Mesodermal cell (in vitro differentiated cells): ENCODE data around the gene OTUD3.

Source experiments
- H3K27ac ChIP-seq: 2 replicates; pipeline ENCODE4 v1.7.0; 2013; ENCODE audit warnings: mild to moderate bottlenecking, low read depth, low read length, moderate library complexity; ENCODE audit not compliant: severe bottlenecking
- H3K36me3 ChIP-seq: 2 replicates; pipeline ENCODE4 v1.7.1; 2013; ENCODE audit warnings: mild to moderate bottlenecking, low read length, moderate library complexity; ENCODE audit not compliant: control insufficient read depth, insufficient read depth
- H3K4me1 ChIP-seq: one replicate; pipeline ENCODE4 v1.7.1; 2013; ENCODE audit warnings: mild to moderate bottlenecking, low read length; ENCODE audit not compliant: insufficient read depth, control insufficient read depth, poor library complexity, severe bottlenecking
- H3K4me3 ChIP-seq: 2 replicates; pipeline ENCODE4 v1.7.0; 2013; ENCODE audit warnings: low read length, control low read depth, mild to moderate bottlenecking; ENCODE audit not compliant: insufficient read depth, poor library complexity, severe bottlenecking; ENCODE audit errors: extremely low read depth
- H3K9me3 ChIP-seq: 2 replicates; pipeline ENCODE4 v1.7.1; 2013; ENCODE audit warnings: mild to moderate bottlenecking, low read length, moderate library complexity; ENCODE audit not compliant: control insufficient read depth
- WGBS, 2 experiments: methylation state at CpG; one replicate each; pipeline ENCODE4 v1.1.5; 2013; ENCODE audit warnings: missing lambda C conversion rate in 2 of 2; ENCODE audit not compliant: insufficient coverage in 2 of 2; 5-methylcytosine and 5-hydroxymethylcytosine counted together

The OTUD3 gene

DNA sequence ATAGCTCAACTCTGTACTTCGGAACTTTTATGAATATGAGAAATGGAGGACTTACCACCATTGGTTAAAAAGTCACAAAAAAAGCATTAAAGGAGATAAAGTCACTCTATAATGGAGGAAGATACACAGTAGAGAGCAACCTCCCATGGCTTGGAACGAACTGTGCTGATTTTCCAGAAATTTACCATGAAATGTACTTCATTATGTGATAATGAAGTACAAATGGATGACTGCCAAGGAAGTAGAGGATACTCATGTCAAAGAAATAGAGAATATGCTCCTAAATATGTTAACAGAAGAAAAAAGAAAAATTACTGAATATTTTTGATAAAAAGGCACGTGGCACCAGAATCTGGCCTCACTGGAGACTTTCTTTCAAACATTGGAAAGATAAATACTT, 64.8 kb downstream of the OTUD3 start:
- H3K9me3 ChIP-seq, result no peaks in the 10 kb centered on the region
- H3K4me1 ChIP-seq, result peaks cover 7% of the 10 kb centered on the region
- no peak overlapping the region for H3K4me3 ChIP-seq
- 90 to 100% methylated on average over 2 of the region's 3 CpGs for WGBS, 2 experiments
- no peak overlapping the region for H3K27ac ChIP-seq
- H3K36me3 ChIP-seq, result no peaks in the 10 kb centered on the region

GRCh38 chr1:19949016-19949415, 66.8 kb downstream of the OTUD3 start:
- Histone ChIP-seq H3K36me3 (no peaks in the 10 kb centered on the region), H3K9me3 (peaks cover 6% of the 10 kb centered on the region), H3K27ac (peak overlapping the region; percentile 30), H3K4me1 (peaks cover 7% of the 10 kb centered on the region), H3K4me3 (no peak overlapping the region)
- WGBS, 2 experiments, result no CpG with 5 or more reads among the region's 2 CpGs

DNA sequence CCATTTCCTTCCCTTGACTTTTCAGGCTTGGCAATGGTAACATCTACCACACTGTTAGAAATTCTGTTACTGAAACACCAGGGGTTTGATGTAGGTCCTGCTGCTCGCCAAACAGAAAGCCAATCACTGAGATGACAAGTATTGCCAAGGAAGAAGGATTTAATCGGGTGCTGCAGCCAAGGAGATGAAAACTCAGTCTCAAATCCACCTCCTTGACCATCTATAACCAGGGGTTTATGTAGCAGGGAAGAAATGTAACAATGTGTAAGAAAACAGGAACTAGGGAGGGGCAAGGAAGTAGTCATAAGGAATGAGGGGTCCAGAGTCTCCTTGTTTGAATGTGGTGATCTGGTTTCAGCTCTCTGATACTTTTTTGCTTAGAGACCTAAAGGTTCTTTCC, 71.9 kb downstream of the OTUD3 start:
- Histone ChIP-seq H3K4me3 (no peak overlapping the region), H3K27ac (no peak overlapping the region), H3K4me1 (peaks cover 3% of the 10 kb centered on the region), H3K9me3 (peaks cover 13% of the 10 kb centered on the region), H3K36me3 (no peaks in the 10 kb centered on the region)
- WGBS, 2 experiments, result no CpG with 5 or more reads among the region's 2 CpGs

- 87 to 89% methylated on average over 10 to 11 of the region's 11 CpGs for WGBS, 2 experiments
- peaks cover 13% of the 10 kb centered on the region for H3K9me3 ChIP-seq
- H3K4me1 ChIP-seq, result no peaks in the 10 kb centered on the region
- H3K27ac ChIP-seq, result no peak overlapping the region
- no peaks in the 10 kb centered on the region for H3K36me3 ChIP-seq
- H3K4me3 ChIP-seq, result no peak overlapping the region
These were observed 73.5 kb downstream of the OTUD3 start for GRCh38 chr1:19955534-19956170.

- Histone ChIP-seq H3K9me3 (peaks cover 13% of the 10 kb centered on the region), H3K27ac (no peak overlapping the region), H3K36me3 (no peaks in the 10 kb centered on the region), H3K4me1 (no peaks in the 10 kb centered on the region), H3K4me3 (no peak overlapping the region)
- 77 to 87% methylated on average over 3 to 4 of the region's 4 CpGs for WGBS, 2 experiments
These were observed 75.6 kb downstream of the OTUD3 start for GRCh38 chr1:19957779-19958178.

- Histone ChIP-seq H3K4me1 (no peaks in the 10 kb centered on the region), H3K9me3 (no peaks in the 10 kb centered on the region), H3K4me3 (no peak overlapping the region), H3K36me3 (no peaks in the 10 kb centered on the region), H3K27ac (no peak overlapping the region)
- WGBS, 2 experiments, result 28 to 44% methylated on average over 3 to 4 of the region's 5 CpGs
These were observed 78.4 kb downstream of the OTUD3 start for GRCh38 chr1:19960591-19960990.
